NCI-H524 treated with DMSO at 0.1 percent for 48 hours (cell line): Measurements from ENCODE around the gene CCNY.

ENCODE experiments used
- DNase-seq: peaks from one replicate; lab custom pipeline; 2025; lab: John Stamatoyannopoulos, UW

Gene CCNY

DNA sequence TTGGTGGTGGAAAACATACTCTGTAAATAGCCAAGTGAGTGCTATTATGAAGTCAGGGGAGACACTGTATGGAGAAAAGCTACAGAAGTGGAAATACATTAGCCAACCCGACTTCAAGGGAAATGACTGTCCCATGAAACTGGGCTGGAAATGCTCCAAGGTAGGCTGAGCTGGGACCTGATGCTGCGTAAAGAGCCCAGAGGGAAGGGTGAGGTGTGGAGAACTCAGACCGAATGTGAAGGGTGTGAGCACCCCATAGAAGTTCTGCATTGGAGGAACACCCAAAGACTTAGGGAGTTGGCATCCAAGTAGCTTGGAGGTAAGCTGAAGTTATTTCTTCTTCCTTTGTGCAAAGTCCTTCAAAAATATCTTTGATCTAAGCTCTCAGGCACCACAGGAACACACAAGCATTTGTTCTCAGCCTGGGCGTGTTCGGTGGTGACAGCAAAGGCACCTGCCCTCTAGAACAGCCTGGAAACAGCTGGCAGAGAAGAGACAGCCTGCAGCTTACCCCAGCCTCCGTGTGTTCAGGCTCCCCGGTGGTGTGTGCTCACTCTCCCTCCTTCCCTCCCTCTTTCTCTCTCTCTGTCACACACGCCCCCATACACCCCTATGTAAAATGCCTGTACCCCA, 249.7 kb downstream of the CCNY start:
- no peak for DNase-seq

DNA sequence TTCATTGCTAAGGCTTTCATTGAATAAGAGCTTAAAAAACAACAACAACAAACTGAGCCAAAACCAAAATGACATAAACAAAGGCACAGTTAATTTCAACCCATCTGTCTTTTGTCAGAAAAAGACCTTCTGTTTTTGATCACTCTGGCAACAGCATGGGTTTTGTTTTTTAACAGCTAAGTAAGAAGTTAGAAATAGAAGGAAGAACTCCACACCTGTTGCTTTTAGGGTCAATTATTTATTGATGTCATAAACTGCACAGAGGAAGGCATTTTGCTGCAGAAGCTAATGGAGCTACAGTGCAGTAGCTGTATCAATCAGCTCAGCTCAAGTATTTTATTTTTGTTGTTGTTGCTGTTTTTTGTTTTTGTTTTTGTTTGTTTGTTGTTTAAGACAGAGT, 252.5 kb downstream of the CCNY start:
- no peak for DNase-seq

GRCh38 chr10:35592441-35592840, 256.1 kb downstream of the CCNY start:
- DNase-seq = peak; percentile 43

- no peak for DNase-seq
Measured at GRCh38 chr10:35594115-35595079, 258.1 kb downstream of the CCNY start.

DNA sequence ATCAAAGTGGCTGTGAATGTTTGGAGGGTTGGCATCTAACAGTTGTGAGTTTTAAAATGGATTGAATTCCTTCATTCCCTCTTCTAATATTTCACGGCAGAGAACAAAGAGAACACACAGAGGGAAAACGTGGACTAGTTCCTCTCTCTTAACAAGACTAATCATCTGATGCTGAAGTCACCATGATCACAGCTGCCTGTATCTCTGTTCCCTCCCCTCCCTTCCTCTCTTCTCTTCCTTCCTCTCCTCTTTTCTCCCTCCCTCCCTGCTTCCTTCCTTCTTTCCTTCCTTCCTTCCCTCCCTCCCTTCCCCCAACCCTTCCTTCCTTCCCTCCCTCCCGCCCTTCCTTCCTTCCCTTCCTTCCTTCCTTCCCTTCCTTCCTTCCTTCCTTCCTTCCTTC, 258.8 kb downstream of the CCNY start:
- no peak for DNase-seq

- DNase-seq = no peak
Measured at GRCh38 chr10:35598379-35598778, 262.1 kb downstream of the CCNY start.

DNA sequence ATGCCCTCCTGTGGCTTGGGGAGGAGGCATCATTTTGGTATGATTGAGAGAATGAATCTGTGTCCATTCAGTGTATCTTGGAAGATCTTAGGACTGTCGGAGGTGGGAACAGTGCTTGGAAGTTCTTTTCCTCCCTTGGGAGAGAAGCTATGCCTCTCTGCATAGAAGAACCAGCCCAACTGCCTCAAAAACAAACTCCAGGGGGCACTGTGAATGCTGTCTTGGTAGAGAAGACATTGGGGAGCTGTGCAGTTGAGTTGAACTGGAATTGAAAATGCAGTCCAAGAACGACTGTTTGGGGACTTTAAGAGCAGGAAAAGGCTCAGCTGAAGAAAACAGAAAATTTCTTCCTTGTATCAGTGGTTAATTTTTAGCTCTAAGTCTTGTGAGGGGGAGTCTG, 263.9 kb downstream of the CCNY start:
- no peak for DNase-seq

- DNase-seq = no peak
Measured at GRCh38 chr10:35605191-35605590, 268.9 kb downstream of the CCNY start, which contains the start of gene GJD4. Gene GJD4, plus strand, starts transcription at chr10:35605341. Its CDS starts 227 bp downstream, at chr10:35605568.

DNA sequence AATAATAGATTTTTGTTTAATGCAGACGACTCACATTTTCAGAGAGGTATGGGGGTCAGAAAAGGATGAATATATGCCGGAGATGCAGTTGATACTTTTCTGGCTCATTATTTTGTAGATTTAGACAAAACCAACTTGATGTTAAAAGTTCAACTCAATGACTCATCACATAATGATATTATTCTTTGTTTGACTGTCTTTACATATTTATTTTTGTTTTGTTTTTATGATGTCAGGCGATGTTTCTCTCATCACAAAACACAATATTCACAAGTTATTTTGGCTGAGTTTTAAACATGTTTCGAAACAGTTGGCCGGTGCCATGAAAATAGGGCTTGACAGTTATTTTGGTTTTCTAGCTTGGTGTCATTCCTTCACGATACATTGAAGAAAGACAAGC, 270.1 kb downstream of the CCNY start:
- no peak for DNase-seq

GRCh38 chr10:35607475-35608327, 271.4 kb downstream of the CCNY start:
- DNase-seq = no peak

GRCh38 chr10:35608328-35608672, 272.0 kb downstream of the CCNY start:
- no peak for DNase-seq

GRCh38 chr10:35611750-35612149, 275.4 kb downstream of the CCNY start:
- DNase-seq = no peak

DNA sequence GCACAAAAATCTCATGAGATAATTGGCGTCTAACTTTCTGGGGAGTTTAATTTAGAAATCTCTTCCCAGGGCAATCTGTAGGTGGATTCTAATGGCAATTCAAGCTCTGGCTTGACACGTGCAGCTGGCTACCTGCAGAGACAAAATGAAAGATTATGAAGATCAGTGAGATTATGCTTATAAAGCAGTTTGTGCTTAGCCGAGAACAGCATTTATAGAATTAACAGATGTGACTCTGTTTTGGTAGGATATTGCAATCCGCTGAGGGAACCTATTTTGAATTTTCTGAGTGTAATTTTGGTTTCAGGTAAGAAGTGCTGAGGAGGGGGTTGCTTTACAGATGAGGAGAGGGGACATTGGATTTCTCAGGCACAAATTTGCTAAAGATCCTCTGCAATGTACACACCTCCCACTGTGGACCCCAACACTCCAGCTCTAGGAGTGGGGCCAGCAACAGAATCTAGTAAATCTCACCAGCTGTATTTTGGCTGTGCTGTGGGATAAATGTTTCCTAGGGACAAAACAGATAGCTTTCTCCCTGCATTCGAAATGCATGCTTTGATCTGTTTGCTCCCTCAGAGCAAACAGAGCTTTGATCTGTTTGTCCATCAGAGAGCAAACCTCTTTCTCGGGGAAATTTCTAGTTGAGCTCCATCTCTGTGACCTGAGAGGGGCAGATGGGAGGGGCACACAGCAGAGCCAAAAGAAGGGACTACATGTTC, 276.2 kb downstream of the CCNY start:
- DNase-seq = no peak

DNA sequence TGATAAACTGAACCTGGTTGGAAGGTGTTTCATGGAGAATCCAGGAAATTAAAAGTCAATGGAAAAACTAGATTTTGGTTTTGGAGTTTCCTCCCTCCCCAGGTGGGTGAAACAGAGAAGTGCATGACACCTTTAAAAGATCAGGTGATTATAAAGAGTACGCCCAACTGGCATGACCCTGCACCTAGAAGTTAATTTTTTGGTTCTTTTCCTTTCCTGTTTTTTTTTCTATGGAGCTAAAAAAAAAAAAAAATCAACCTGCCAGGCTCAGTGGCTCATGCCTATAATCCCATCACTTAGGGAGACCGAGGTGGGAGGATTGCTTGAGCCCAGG, 276.8 kb downstream of the CCNY start:
- DNase-seq = no peak

DNA sequence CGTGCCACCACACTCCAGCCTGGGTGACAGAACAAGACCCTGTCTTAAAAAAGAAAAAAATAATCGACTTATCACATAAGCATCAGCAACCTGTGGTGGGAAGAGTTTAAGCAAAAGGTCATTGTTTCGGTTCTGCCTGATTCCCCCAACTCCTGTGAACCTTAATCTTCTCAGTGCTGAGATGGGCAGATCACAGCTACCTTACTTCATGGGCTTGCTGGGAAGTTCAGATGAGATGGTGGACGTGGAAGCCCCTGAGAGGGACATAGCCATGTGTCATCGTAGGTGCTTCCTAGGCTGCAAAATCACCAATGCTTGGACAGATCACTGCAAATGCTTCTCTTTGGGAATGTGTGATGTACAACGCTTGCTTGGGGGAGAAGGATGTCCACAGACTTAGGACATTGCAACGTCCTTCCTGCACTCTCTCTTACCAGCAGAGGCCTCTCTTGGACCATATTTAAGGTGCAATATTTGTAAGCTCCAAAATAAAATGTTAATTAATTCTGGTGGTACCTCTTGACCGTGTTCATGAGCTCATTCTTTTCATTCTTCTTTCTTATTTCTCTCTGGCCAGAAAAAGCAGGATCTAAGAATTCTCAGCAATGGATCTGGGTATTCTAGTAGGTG, 277.4 kb downstream of the CCNY start:
- no peak for DNase-seq

DNA sequence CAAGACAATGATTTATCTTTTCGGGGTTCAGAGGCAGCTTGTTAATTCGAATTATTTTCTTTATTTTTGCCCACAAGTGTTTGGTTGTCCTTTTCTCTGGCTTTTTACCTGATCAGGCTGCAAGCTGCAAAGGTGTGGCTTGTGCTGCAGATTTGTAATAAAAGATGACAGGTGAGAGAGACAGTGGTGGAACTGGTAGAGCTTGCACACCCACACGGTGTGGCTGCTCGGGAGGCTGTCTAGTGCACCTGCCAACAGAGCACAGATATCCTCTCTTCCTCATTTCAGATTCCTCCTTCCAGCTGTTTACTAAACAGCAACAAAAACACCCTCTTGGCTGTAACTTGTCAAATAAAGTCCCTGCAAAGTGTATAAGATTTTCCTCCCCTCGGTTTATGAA, 278.0 kb downstream of the CCNY start:
- no peak for DNase-seq
